GM12801 (cell line): ENCODE data around the gene BNIP3.

Experiments
- TF ChIP-seq, protein P1 (sequence below): IDR thresholded peaks from one replicate; pipeline ENCODE4 v1.5.1; 2011; ENCODE audit warnings: control low read depth; ENCODE audit not compliant: insufficient read length; ENCODE audit errors: extremely low read depth

BNIP3 gene

DNA sequence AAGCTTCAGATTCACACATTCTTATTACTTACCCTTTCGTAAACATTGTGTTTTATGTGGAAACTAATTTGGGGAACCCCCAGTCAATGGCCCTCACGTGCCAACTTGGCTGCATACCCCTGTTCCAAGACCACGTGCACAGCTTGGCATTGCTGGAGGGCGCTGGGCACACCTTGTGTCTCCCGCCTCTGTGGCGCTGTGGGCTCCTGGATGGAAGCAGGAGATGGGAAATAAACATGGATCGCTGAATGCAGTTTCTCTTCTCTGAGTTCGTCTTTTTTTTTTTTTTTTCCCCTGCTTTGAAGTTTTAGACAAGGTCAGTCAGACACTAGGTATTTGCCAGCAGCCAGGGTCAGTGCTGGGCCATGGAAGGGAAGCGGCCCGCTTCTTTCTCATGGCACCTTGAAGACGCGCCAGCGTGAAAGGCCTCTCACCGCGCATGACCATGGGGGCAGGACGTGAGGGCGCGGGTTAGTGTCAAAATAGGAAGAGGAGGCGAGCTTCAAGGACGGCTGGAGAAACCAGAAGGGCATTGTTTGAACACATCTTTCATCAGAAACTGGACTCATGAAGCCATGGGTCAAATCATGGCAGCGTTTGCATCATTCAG is 27.3 kb downstream of the BNIP3 start:
- TF ChIP-seq, protein P1, sequence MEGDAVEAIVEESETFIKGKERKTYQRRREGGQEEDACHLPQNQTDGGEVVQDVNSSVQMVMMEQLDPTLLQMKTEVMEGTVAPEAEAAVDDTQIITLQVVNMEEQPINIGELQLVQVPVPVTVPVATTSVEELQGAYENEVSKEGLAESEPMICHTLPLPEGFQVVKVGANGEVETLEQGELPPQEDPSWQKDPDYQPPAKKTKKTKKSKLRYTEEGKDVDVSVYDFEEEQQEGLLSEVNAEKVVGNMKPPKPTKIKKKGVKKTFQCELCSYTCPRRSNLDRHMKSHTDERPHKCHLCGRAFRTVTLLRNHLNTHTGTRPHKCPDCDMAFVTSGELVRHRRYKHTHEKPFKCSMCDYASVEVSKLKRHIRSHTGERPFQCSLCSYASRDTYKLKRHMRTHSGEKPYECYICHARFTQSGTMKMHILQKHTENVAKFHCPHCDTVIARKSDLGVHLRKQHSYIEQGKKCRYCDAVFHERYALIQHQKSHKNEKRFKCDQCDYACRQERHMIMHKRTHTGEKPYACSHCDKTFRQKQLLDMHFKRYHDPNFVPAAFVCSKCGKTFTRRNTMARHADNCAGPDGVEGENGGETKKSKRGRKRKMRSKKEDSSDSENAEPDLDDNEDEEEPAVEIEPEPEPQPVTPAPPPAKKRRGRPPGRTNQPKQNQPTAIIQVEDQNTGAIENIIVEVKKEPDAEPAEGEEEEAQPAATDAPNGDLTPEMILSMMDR = no peak

DNA sequence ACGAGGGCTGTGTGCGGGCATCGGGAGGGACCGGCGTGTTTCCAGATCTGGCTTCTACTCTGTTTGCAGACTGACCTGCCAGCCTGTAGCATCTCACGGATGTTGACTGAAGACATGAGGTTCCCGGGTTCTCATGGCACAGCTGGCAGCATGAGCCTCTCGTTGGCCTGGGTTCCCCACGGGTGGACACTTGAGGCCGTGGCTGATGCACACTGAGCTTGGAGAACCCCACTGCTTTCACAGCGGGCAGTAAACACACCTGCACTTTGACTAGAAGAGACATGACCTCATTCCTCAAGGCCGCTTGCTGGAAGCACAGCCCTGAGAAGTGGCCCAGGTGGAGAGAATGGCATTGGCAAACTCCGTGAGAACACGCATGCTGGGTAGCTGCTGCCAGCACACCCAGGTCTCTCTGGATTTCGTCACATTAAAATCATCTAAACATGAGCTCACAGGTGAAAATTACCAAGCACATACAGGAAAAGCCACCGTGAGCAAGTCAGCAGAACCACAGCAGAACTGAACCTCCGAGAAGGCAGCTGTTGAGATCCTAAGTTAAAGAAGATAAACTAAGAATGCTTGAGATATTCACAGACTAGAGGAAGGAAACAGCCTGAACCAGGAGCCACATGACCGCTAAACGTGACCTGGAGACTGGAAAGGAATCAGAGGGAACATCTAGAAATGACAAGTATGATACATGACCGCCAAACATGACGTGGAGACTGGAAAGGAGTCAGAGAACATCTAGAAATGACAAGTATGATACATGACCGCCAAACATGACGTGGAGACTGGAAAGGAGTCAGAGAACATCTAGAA is 32.5 kb downstream of the BNIP3 start:
- TF ChIP-seq, protein P1 = no peak

DNA sequence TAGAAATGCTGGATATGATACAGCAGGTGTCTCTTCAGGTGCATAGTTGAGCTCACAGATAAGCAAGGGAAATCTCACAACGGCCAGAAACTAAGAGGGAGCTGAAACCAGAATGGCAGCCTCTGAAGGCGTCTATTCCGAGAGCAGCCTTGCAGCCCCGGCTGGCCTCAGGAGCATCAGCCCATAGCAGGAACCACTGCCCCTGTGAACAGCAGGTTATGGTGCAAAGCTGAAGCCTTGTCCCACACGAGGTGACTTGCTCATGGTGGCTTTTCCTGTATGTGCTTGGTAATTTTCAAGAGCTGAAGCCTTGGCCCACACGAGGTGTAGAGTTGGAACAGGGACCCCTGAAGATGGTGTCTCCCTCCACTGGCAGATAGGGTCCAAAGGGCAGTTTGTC is 33.2 kb downstream of the BNIP3 start:
- TF ChIP-seq, protein P1 = no peak

DNA sequence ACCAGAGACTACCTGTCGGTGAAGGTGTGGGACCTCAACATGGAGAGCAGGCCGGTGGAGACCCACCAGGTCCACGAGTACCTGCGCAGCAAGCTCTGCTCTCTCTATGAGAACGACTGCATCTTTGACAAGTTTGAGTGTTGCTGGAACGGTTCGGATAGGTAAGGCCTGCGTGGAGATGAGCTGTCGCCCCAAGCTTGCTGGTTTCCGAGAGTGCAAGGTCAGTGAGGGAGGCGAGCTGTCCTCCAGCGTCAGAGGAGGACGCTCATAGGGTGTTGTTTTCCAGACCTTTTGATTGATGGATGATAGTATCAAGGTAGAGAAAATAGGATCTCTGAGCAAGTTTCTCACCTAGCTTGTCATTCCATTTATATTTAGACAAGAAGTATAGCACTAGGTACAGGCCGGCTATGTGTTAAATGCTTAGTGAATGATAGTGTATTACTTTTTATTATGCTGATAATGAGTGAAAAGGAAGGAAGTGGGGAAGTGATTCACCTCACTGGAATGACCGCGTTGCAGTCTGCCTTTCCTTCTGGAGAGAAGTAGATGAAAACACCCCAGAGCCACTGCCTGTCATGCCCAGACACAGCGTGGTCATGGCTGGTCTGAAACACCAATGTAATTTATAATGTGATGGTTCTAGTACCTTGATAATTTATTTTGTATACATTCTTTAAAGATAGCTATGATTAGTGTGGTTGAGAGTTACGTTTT is 33.9 kb downstream of the BNIP3 start:
- TF ChIP-seq, protein P1 = no peak

DNA sequence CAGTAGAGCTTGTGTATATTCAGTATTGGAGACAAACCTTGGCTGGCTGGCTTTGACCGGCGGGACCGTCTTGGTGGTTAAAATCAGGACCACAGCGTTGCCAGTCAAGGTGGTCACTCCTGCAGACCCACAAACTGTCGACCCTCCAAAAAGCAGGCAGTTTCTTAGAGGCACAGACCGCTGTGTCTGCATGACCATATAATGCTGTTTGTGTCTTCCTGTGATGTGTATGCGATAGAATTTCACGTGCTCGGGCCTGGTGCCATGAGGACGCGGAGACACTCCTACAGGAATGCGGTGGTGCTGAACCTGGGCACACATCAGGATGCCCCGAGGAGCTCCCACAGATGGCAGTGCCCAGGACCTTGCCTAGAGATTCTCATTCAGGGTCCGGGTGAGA is 34.8 kb downstream of the BNIP3 start:
- TF ChIP-seq, protein P1 = no peak

DNA sequence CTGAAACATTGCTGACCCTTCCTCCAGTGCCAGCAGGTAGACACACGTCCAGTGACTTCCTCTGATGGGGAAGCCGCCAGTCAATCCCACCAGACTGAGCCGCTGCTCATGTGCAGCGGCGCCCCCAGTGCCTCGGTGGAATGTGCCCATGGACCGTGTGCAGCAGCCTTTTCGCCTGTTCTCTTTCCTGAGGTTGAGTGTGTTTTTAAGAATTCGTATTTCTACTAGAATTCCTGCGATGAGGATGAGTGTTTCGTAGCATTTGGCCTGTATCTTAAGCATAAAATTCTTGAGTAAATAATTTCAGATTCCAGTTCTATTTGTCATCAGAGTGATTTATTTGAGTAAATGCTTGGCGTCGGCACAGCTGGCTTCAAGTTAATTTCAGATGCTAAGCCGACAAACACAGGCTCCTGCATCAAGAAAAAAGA is 35.4 kb downstream of the BNIP3 start:
- TF ChIP-seq, protein P1 = no peak

DNA sequence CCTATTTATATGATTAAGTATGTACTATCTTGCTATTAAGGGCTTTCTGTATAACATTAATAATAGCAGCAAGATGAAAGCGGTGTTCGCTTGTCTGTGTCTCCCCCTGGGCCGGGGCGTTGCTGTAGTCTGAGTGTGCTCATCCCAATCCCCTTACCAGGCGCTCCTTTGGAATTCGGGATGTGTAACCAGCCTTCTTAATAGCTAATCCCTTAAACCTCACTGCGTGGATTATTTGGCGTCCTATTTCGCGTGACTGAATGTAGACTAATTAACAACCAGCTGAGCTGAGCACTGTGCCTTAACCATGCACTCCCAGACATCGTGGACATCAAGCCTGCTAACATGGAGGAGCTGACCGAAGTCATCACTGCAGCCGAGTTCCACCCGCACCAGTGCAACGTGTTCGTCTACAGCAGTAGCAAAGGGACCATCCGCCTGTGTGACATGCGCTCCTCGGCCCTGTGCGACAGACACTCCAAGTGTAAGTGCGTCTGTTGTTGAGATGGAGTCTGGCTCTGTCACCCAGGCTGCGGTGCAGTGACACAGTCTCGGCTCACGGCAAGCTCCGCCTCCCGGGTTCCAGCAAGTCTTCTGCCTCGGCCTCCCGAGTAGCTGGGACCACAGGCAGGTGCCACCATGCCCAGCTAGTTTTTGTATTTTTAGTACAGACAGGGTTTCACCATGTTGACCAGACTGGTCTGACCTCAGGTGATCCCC is 36.6 kb downstream of the BNIP3 start:
- TF ChIP-seq, protein P1 = no peak
